Esophagus squamous epithelium (tissue), 4 donors: ENCODE measurements around the gene NAT8L.

Experiments
- POLR2A ChIP-seq, 4 donors: fragments of 450-650 bp; IDR thresholded peaks; one replicate each; pipeline ENCODE4 v1.6.1; 2017; ENCODE audit warnings: antibody characterized with exemption in 4 of 4, mild to moderate bottlenecking in 4 of 4, moderate library complexity in 3 of 4
- TF ChIP-seq, protein P1 (sequence below), 6 experiments: fragments of 450-650 bp in 4 of 6; fragments of 200-600 bp in 2 of 6; sonication (generic) in 2 of 6; IDR thresholded peaks; one replicate each; pipeline ENCODE4 v1.5.1; 2016 to 2019; ENCODE audit warnings: antibody characterized with exemption in 6 of 6, mild to moderate bottlenecking in 4 of 6, moderate library complexity in 4 of 6

DNA sequence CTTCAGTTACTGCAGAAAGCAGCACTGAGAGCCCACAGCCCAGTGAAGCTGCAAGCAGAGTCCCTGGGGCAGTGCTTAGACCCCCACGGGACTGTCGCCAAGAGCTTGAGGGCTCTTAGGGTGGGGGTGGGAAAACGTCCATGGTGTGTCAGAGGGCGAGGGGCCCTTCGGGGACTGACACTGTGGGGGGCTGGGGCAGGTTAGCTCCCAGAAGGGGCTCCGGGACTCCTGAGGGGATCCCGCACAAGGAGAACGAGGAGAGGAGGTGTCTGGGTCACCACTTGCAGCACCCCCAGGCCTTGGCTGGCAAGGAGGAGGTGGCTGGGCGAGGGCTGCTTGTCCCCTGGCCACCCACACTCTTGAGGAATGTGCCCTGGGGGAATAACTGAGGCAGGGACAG is 20.8 kb downstream of the NAT8L start:
- TF ChIP-seq POLR2A (IDR thresholded peaks at IDR 0.05) = no peak
- TF ChIP-seq, protein P1, sequence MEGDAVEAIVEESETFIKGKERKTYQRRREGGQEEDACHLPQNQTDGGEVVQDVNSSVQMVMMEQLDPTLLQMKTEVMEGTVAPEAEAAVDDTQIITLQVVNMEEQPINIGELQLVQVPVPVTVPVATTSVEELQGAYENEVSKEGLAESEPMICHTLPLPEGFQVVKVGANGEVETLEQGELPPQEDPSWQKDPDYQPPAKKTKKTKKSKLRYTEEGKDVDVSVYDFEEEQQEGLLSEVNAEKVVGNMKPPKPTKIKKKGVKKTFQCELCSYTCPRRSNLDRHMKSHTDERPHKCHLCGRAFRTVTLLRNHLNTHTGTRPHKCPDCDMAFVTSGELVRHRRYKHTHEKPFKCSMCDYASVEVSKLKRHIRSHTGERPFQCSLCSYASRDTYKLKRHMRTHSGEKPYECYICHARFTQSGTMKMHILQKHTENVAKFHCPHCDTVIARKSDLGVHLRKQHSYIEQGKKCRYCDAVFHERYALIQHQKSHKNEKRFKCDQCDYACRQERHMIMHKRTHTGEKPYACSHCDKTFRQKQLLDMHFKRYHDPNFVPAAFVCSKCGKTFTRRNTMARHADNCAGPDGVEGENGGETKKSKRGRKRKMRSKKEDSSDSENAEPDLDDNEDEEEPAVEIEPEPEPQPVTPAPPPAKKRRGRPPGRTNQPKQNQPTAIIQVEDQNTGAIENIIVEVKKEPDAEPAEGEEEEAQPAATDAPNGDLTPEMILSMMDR (IDR thresholded peaks at IDR 0.05) = no peak
